Hepatocyte (in vitro differentiated cells): ENCODE results near the gene HDAC5. TPM values are rescaled to one million over a fixed set of nuclear protein-coding genes. Genes with fewer than 3 reads are reported as not detected.

Experiments
- DNase-seq: peaks from one replicate; pipeline ENCODE4 v3.0.0-alpha.2; 2016; ENCODE audit warnings: low spot score
- H2AFZ ChIP-seq: fragments of 200-600 bp; sonication (generic); 2 replicates; pipeline ENCODE4 v1.6.0; 2016; ENCODE audit warnings: antibody characterized with exemption, mild to moderate bottlenecking
- H3K27ac ChIP-seq: fragments of 200-600 bp; sonication (generic); 2 replicates; pipeline ENCODE4 v1.5.1; 2016; ENCODE audit warnings: mild to moderate bottlenecking
- H3K27me3 ChIP-seq: fragments of 200-600 bp; sonication (generic); 2 replicates; pipeline ENCODE4 v1.6.1; 2016
- H3K36me3 ChIP-seq: fragments of 200-600 bp; sonication (generic); replicated peaks from 2 replicates; pipeline ENCODE4 v1.5.1; 2016; ENCODE audit warnings: low read depth; ENCODE audit not compliant: insufficient read depth
- H3K4me1 ChIP-seq: fragments of 200-600 bp; sonication (generic); 2 replicates; pipeline ENCODE4 v1.5.1; 2016; ENCODE audit warnings: mild to moderate bottlenecking, moderate library complexity; ENCODE audit not compliant: insufficient read depth
- H3K4me2 ChIP-seq: fragments of 200-600 bp; sonication (generic); 2 replicates; pipeline ENCODE4 v1.6.0; 2016
- H3K4me3 ChIP-seq: fragments of 200-600 bp; sonication (generic); 2 replicates; pipeline ENCODE4 v1.5.1; 2016; ENCODE audit warnings: mild to moderate bottlenecking
- H3K79me2 ChIP-seq: fragments of 200-600 bp; sonication (generic); 2 replicates; pipeline ENCODE4 v1.6.0; 2017; ENCODE audit warnings: mild to moderate bottlenecking
- H3K9me2 ChIP-seq: fragments of 200-600 bp; sonication (generic); replicated peaks from 2 replicates; pipeline ENCODE4 v1.6.0; 2017; ENCODE audit warnings: mild to moderate bottlenecking; ENCODE audit not compliant: insufficient read depth
- H3K9me3 ChIP-seq: fragments of 200-600 bp; sonication (generic); 2 replicates; pipeline ENCODE4 v1.5.1; 2016; ENCODE audit warnings: low read depth, mild to moderate bottlenecking
- H4K20me1 ChIP-seq: fragments of 200-600 bp; sonication (generic); 2 replicates; pipeline ENCODE4 v1.6.0; 2016; ENCODE audit warnings: mild to moderate bottlenecking; ENCODE audit not compliant: insufficient read depth, poor library complexity, severe bottlenecking
- CTCF ChIP-seq: fragments of 200-600 bp; sonication (generic); IDR thresholded peaks from 2 replicates; pipeline ENCODE4 v1.5.1; 2016; ENCODE audit warnings: antibody characterized with exemption, mild to moderate bottlenecking; ENCODE audit not compliant: poor library complexity
- EZH2 ChIP-seq: fragments of 200-600 bp; sonication (generic); IDR thresholded peaks from 2 replicates; pipeline ENCODE4 v1.6.1; 2016; ENCODE audit warnings: antibody characterized with exemption, mild to moderate bottlenecking, borderline replicate concordance
- EZH2phosphoT487 ChIP-seq: fragments of 200-600 bp; sonication (generic); IDR thresholded peaks from one replicate; pipeline ENCODE4 v1.6.1; 2018; ENCODE audit warnings: antibody characterized with exemption, mild to moderate bottlenecking, low read depth, moderate library complexity; ENCODE audit not compliant: unreplicated experiment, severe bottlenecking
- WGBS: methylation state at CpG from one replicate; pipeline ENCODE4 v1.1.6; 2016; ENCODE audit warnings: low lambda C conversion rate; ENCODE audit errors: missing lambda C conversion rate; 5-methylcytosine and 5-hydroxymethylcytosine counted together
- polyA plus RNA-seq: library from polyadenylated mRNA; unstranded; fragments of >200 nt; fragmentation: Nextera tagmentation; extraction: Ambion mirVana; gene quantifications from 2 replicates; pipeline ENCODE4 v1.2.1, GENCODE V29; 2016
- total RNA-seq: library from RNA; depleted of rRNA; stranded (reverse); fragments of >200 nt; gene quantifications from 2 replicates; pipeline ENCODE4 v1.2.3, GENCODE V29; 2014

Gene HDAC5
- total and polyA plus RNA-seq, 2 experiments from 2014 or later = 33.9 to 42.7 TPM

- H2AFZ ChIP-seq = peak overlapping the region; percentile 46
- TF ChIP-seq EZH2 (no peak), EZH2phosphoT487 (no peak), CTCF (no peak)
- peak overlapping the region; percentile 76 for H3K4me2 ChIP-seq
- H3K79me2 ChIP-seq = peaks cover 31% of the 10 kb centered on the region
- no peak for DNase-seq
- H3K36me3 ChIP-seq = no peaks in the 10 kb centered on the region
- H3K27me3 ChIP-seq = no peaks in the 10 kb centered on the region
- no peaks in the 10 kb centered on the region for H3K9me3 ChIP-seq
- H3K9me2 ChIP-seq = no peaks in the 10 kb centered on the region
- H3K4me3 ChIP-seq = peak overlapping the region; percentile 34
- H3K4me1 ChIP-seq = peaks cover 26% of the 10 kb centered on the region
- H4K20me1 ChIP-seq = no peaks in the 10 kb centered on the region
- WGBS = 6% methylated on average over 3 of the region's 3 CpGs
- H3K27ac ChIP-seq = peak overlapping the region; percentile 96
Measured at GRCh38 chr17:44071198-44071520, 52.3 kb downstream of the HDAC5 start.

DNA sequence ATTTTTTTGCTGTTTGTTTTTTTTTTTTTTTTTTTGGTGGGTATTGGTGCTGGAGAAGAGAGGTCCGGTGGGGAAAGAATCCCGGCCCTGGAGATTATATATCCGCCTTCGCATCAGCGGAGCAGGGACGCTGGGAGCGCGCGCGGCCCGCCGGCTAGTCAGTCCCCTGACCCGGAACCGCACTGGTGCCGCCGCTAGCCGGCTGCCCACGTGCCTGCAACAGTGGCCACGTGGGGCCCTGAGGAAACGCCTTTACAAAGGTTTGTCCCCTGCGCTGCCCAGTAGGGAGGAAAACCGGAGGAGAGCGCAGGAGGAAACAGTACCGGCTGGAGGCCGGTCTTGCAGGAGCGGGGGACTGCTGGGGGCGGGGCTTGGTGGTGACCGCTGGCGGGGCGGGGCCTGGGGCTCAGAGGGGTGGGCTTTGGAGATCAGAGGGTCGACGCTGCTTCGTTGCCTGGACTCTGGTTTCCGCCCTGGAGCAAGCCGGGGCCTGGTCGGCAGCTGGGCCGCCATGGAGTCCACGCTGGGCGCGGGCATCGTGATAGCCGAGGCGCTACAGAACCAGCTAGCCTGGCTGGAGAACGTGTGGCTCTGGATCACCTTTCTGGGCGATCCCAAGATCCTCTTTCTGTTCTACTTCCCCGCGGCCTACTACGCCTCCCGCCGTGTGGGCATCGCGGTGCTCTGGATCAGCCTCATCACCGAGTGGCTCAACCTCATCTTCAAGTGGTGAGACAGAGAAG, 52.8 kb downstream of the HDAC5 start, which contains the start of gene G6PC3:
TSS of gene G6PC3 (plus strand) at position 281 of the 743 bp plus-strand sequence. CDS start at position 512, 231 bp downstream.
- Histone ChIP-seq H3K9me2 (no peaks in the 10 kb centered on the region), H4K20me1 (peaks cover under 1% of the 10 kb centered on the region), H3K27ac (peak within 1 kb of the TSS; percentile 96), H3K79me2 (peaks cover 35% of the 10 kb centered on the region), H3K36me3 (no peaks in the 10 kb centered on the region), H3K27me3 (no peaks in the 10 kb centered on the region), H2AFZ (peak within 1 kb of the TSS; percentile 54), H3K4me1 (peaks cover 26% of the 10 kb centered on the region), H3K4me2 (peak within 1 kb of the TSS; percentile 76), H3K4me3 (peak within 1 kb of the TSS; percentile 34), H3K9me3 (no peaks in the 10 kb centered on the region)
- TF ChIP-seq CTCF = no peak
- no peak for TF ChIP-seq EZH2phosphoT487
- no peak for TF ChIP-seq EZH2
- WGBS = under 1% methylated on average over 47 of the region's 53 CpGs
- DNase-seq = peak; percentile 98

DNA sequence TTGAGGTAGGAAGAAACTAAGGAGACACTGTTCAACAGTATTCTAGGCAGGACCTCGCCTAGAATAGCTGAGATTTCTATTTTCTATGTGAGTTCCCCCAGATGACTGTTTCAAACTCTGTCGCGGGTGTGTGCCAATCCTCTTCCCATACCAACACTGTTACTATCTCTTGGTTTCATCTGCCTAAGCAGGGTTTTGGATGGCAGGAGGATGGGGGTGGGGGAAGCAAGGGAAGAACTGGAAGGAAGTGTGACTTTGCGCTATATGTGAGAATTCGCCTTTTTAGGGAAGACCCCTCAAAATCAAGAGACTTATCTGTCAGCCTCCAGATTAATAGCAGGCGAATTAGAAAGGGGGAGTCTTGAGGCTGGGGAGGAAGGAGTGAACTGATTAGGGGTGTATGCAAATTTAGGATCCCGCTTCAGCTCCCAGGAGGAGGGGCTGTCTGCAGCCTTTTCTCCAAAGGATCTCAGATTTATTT, 53.4 kb downstream of the HDAC5 start:
- peak overlapping the region; percentile 54 for H2AFZ ChIP-seq
- peaks cover 5% of the 10 kb centered on the region for H4K20me1 ChIP-seq
- peaks cover 42% of the 10 kb centered on the region for H3K79me2 ChIP-seq
- no peak for DNase-seq
- no peaks in the 10 kb centered on the region for H3K9me3 ChIP-seq
- 14% methylated on average over 7 of the region's 7 CpGs for WGBS
- TF ChIP-seq EZH2 = no peak
- no peak for TF ChIP-seq EZH2phosphoT487
- TF ChIP-seq CTCF = no peak
- no peaks in the 10 kb centered on the region for H3K36me3 ChIP-seq
- H3K4me3 ChIP-seq = peak overlapping the region; percentile 34
- peak overlapping the region; percentile 89 for H3K27ac ChIP-seq
- H3K4me2 ChIP-seq = peak overlapping the region; percentile 76
- H3K27me3 ChIP-seq = no peaks in the 10 kb centered on the region
- H3K9me2 ChIP-seq = no peaks in the 10 kb centered on the region
- H3K4me1 ChIP-seq = peaks cover 30% of the 10 kb centered on the region
